Activated CD8-positive, alpha-beta T cell treated with anti-CD3 and anti-CD28 coated beads, Interleukin-2, amount 10 ng/mL, durations not matched to agents 7 days and 5 days (primary cell): ENCODE results near the gene TARS3. TPM values are rescaled to one million over a fixed set of nuclear protein-coding genes. Genes with fewer than 3 reads are reported as not detected.
"Not testable (repeated sequence)": the region's sequence is repeated elsewhere in the genome, so short reads cannot be mapped to it uniquely, and the experiment has no call there.

ENCODE experiments used
- ATAC-seq: fragments of 150-1000 bp; cut with Tn5 transposase; one replicate; pipeline ENCODE4 v1.10.0; 2021; ENCODE audit warnings: moderate library complexity
- CTCF ChIA-PET: fragments of 350-600 bp; sonication (Branson Sonifier 250); formaldehyde crosslinking; loops from one replicate; lab custom pipeline; 2021; ENCODE audit warnings: antibody characterized with exemption; lab: Charles Lee
- POLR2A ChIA-PET: fragments of 350-600 bp; sonication (Branson Sonifier 250); formaldehyde crosslinking; loops from one replicate; lab custom pipeline; 2021; ENCODE audit warnings: antibody characterized with exemption; lab: Charles Lee
- DNase-seq: peaks from one replicate; pipeline ENCODE4 v3.0.0-alpha.2; 2020
- H3K27ac Mint-ChIP-seq: one replicate; pipeline ENCODE4 v1.8.0; 2021; ENCODE audit warnings: mild to moderate bottlenecking, mixed read lengths
- H3K27me3 Mint-ChIP-seq: one replicate; pipeline ENCODE4 v1.8.0; 2021; ENCODE audit warnings: low read depth, mixed read lengths
- H3K36me3 Mint-ChIP-seq: one replicate; pipeline ENCODE4 v1.8.0; 2021; ENCODE audit warnings: low read depth, mixed read lengths
- H3K4me1 Mint-ChIP-seq: one replicate; pipeline ENCODE4 v1.8.0; 2021; ENCODE audit warnings: low read depth, mixed read lengths
- H3K4me3 Mint-ChIP-seq: one replicate; pipeline ENCODE4 v1.8.0; 2021; ENCODE audit warnings: mild to moderate bottlenecking, mixed read lengths
- H3K9me3 Mint-ChIP-seq: one replicate; pipeline ENCODE4 v1.8.0; 2022; ENCODE audit warnings: mixed read lengths; ENCODE audit not compliant: insufficient read depth
- total RNA-seq, 2 experiments: library from RNA; stranded (reverse); gene quantifications; one replicate each; pipeline ENCODE4 v1.2.3, GENCODE V29; 2021

TARS3 gene
- total RNA-seq, 2 experiments from 2014 or later = 7.6 TPM

- DNase-seq (no peak), ATAC-seq (no peak)
- Mint-ChIP-seq H3K9me3 (no peaks in the 10 kb centered on the region), H3K36me3 (peaks cover 29% of the 10 kb centered on the region), H3K4me3 (no peak overlapping the region), H3K27me3 (no peaks in the 10 kb centered on the region), H3K4me1 (no peaks in the 10 kb centered on the region), H3K27ac (no peak overlapping the region)
- CTCF ChIA-PET = interaction anchor here (1.8 kb wide), 1 partner anchor 31 kb away, joined by 4 read pairs; no protein-coding TSS in a partner anchor
- POLR2A ChIA-PET = no interaction called here
Observed at GRCh38 chr15:101672298-101672697, 52.0 kb downstream of the TARS3 start.

GRCh38 chr15:101669744-101670143, 54.5 kb downstream of the TARS3 start:
- CTCF ChIA-PET = no interaction called here
- POLR2A ChIA-PET = no interaction called here
- DNase-seq (no peak), ATAC-seq (no peak)
- Mint-ChIP-seq H3K4me3 (no peak overlapping the region), H3K9me3 (no peaks in the 10 kb centered on the region), H3K4me1 (peaks cover 2% of the 10 kb centered on the region), H3K36me3 (peaks cover 30% of the 10 kb centered on the region), H3K27ac (no peak overlapping the region), H3K27me3 (no peaks in the 10 kb centered on the region)

GRCh38 chr15:101667881-101668280, 56.4 kb downstream of the TARS3 start:
- H3K27ac Mint-ChIP-seq = no peak overlapping the region
- H3K36me3 Mint-ChIP-seq = peaks cover 19% of the 10 kb centered on the region
- ATAC-seq (no peak), DNase-seq (no peak)
- ChIA-PET POLR2A (no interaction called here), CTCF (interaction anchor here (1.1 kb wide), 1 partner anchor 27 kb away, joined by 3 read pairs; no protein-coding TSS in a partner anchor)
- H3K4me3 Mint-ChIP-seq = no peak overlapping the region
- no peaks in the 10 kb centered on the region for H3K27me3 Mint-ChIP-seq
- H3K4me1 Mint-ChIP-seq = peaks cover 2% of the 10 kb centered on the region
- no peaks in the 10 kb centered on the region for H3K9me3 Mint-ChIP-seq

GRCh38 chr15:101664303-101664913, 59.9 kb downstream of the TARS3 start:
- POLR2A ChIA-PET = no interaction called here
- Mint-ChIP-seq H3K4me1 (peaks cover 2% of the 10 kb centered on the region), H3K36me3 (peaks cover 12% of the 10 kb centered on the region), H3K27me3 (no peaks in the 10 kb centered on the region), H3K9me3 (no peaks in the 10 kb centered on the region), H3K27ac (no peak overlapping the region), H3K4me3 (no peak overlapping the region)
- CTCF ChIA-PET = interaction anchor here (1.0 kb wide), 1 partner anchor 377 kb away, joined by 3 read pairs; no protein-coding TSS in a partner anchor
- no peak for DNase-seq
- ATAC-seq = no peak

- H3K4me3 Mint-ChIP-seq = no peak overlapping the region
- ChIA-PET CTCF (no interaction called here), POLR2A (no interaction called here)
Observed at GRCh38 chr15:101662203-101662602, 62.1 kb downstream of the TARS3 start.

GRCh38 chr15:101660005-101660404, 64.3 kb downstream of the TARS3 start:
- CTCF ChIA-PET = no interaction called here
- no peak for ATAC-seq
- Mint-ChIP-seq H3K36me3 (peaks cover 2% of the 10 kb centered on the region), H3K9me3 (no peaks in the 10 kb centered on the region), H3K27me3 (no peaks in the 10 kb centered on the region), H3K4me3 (no peak overlapping the region), H3K4me1 (peaks cover 2% of the 10 kb centered on the region), H3K27ac (no peak overlapping the region)
- no peak for DNase-seq
- POLR2A ChIA-PET = no interaction called here

More at GRCh38 chr15:101662203-101662602, 62.1 kb downstream of the TARS3 start:
- Mint-ChIP-seq H3K9me3 (no peaks in the 10 kb centered on the region), H3K27ac (no peak overlapping the region), H3K36me3 (peaks cover 5% of the 10 kb centered on the region), H3K27me3 (no peaks in the 10 kb centered on the region), H3K4me1 (peaks cover 2% of the 10 kb centered on the region)
- ATAC-seq (no peak), DNase-seq (no peak)

- no peaks in the 10 kb centered on the region for H3K27me3 Mint-ChIP-seq
- ChIA-PET POLR2A (no interaction called here), CTCF (interaction anchor here (1.4 kb wide), 1 partner anchor 369 kb away, joined by 3 read pairs; no protein-coding TSS in a partner anchor)
- no peak overlapping the region for H3K4me3 Mint-ChIP-seq
- no peaks in the 10 kb centered on the region for H3K9me3 Mint-ChIP-seq
- H3K36me3 Mint-ChIP-seq = peaks cover 3% of the 10 kb centered on the region
- ATAC-seq (no peak), DNase-seq (no peak)
- H3K27ac Mint-ChIP-seq = no peak overlapping the region
- peaks cover 14% of the 10 kb centered on the region for H3K4me1 Mint-ChIP-seq
Observed at GRCh38 chr15:101657968-101658784, 66.1 kb downstream of the TARS3 start.

- Mint-ChIP-seq H3K9me3 (no peaks in the 10 kb centered on the region), H3K27me3 (no peaks in the 10 kb centered on the region), H3K4me1 (peaks cover 16% of the 10 kb centered on the region), H3K36me3 (peaks cover 3% of the 10 kb centered on the region), H3K4me3 (no peak overlapping the region), H3K27ac (no peak overlapping the region)
- ATAC-seq = no peak
- POLR2A ChIA-PET = no interaction called here
- DNase-seq = no peak
- CTCF ChIA-PET = interaction anchor here (1.1 to 1.4 kb wide), 2 partner anchors 337 to 368 kb away, joined by 3 read pairs; no protein-coding TSS in a partner anchor
Observed at GRCh38 chr15:101657171-101657570, 67.1 kb downstream of the TARS3 start.

- ATAC-seq, H3K27ac Mint-ChIP-seq, H3K4me3 Mint-ChIP-seq, H3K27me3 Mint-ChIP-seq, H3K36me3 Mint-ChIP-seq, POLR2A ChIA-PET, DNase-seq, H3K9me3 Mint-ChIP-seq: not testable (repeated sequence)
- peaks cover 32% of the 10 kb centered on the region for H3K4me1 Mint-ChIP-seq
- CTCF ChIA-PET = interaction anchor here (0.8 to 3.6 kb wide), 8 partner anchors 14 to 384 kb away, joined by 3 to 25 read pairs (median 6); no protein-coding TSS in a partner anchor
Observed at GRCh38 chr15:101654624-101655337, 69.5 kb downstream of the TARS3 start.

- no peak overlapping the region for H3K27ac Mint-ChIP-seq
- H3K4me3 Mint-ChIP-seq = no peak overlapping the region
- H3K9me3 Mint-ChIP-seq = no peaks in the 10 kb centered on the region
- H3K27me3 Mint-ChIP-seq = no peaks in the 10 kb centered on the region
- H3K36me3 Mint-ChIP-seq = peaks cover 12% of the 10 kb centered on the region
- H3K4me1 Mint-ChIP-seq = peaks cover 37% of the 10 kb centered on the region
- ChIA-PET CTCF (interaction anchor here (0.8 to 3.6 kb wide), 9 partner anchors 13 to 383 kb away, joined by 3 to 25 read pairs (median 3); partner anchors contain the start of gene TARS3), POLR2A (interaction anchor here (3.0 kb wide), 1 partner anchor 360 kb away, joined by 18 read pairs; the partner anchor contains the start of gene SNRPA1)
- ATAC-seq (no peak), DNase-seq (no peak)
Observed at GRCh38 chr15:101654171-101654570, 70.1 kb downstream of the TARS3 start.

GRCh38 chr15:101652786-101653430, 71.4 kb downstream of the TARS3 start:
- ChIA-PET CTCF (interaction anchor here (0.8 to 3.6 kb wide), 7 partner anchors 12 to 364 kb away, joined by 3 to 25 read pairs (median 7); partner anchors contain the start of gene TARS3), POLR2A (interaction anchor here (3.0 kb wide), 1 partner anchor 359 kb away, joined by 18 read pairs; the partner anchor contains the start of gene SNRPA1)
- H3K9me3 Mint-ChIP-seq = no peaks in the 10 kb centered on the region
- H3K36me3 Mint-ChIP-seq = peaks cover 20% of the 10 kb centered on the region
- peak overlapping the region; percentile 93 for H3K4me3 Mint-ChIP-seq
- H3K27ac Mint-ChIP-seq = peak overlapping the region; percentile 94
- DNase-seq (no peak), ATAC-seq (no peak)
- no peaks in the 10 kb centered on the region for H3K27me3 Mint-ChIP-seq
- H3K4me1 Mint-ChIP-seq = peaks cover 41% of the 10 kb centered on the region
